SK-N-SH (cell line): ENCODE results near the gene GTF3C1.

Source experiments
- CHD2 ChIP-seq: fragments of 150-350 bp; IDR thresholded peaks from 2 replicates; pipeline ENCODE4 v1.6.1; 2018; ENCODE audit warnings: low read length; ENCODE audit not compliant: partially characterized antibody
- POLR2AphosphoS5 ChIP-seq: IDR thresholded peaks from 2 replicates; pipeline ENCODE4 v1.6.1; 2012; ENCODE audit warnings: low read depth, low read length
- RFX5 ChIP-seq: IDR thresholded peaks from 2 replicates; pipeline ENCODE4 v1.6.1; 2012; ENCODE audit warnings: mild to moderate bottlenecking, improper control_type of control experiment, low read length
- TCF12 ChIP-seq: IDR thresholded peaks from 2 replicates; pipeline ENCODE4 v1.4.0; 2012
- TF ChIP-seq, protein P1 (sequence below): fragments of 200-600 bp; sonication (generic); IDR thresholded peaks from 2 replicates; pipeline ENCODE4 v1.6.1; 2017; ENCODE audit warnings: antibody characterized with exemption, mild to moderate bottlenecking, moderate library complexity
- TF ChIP-seq, protein P2 (sequence below): IDR thresholded peaks from 2 replicates; pipeline ENCODE4 v1.4.0; 2012; ENCODE audit warnings: low read depth

DNA sequence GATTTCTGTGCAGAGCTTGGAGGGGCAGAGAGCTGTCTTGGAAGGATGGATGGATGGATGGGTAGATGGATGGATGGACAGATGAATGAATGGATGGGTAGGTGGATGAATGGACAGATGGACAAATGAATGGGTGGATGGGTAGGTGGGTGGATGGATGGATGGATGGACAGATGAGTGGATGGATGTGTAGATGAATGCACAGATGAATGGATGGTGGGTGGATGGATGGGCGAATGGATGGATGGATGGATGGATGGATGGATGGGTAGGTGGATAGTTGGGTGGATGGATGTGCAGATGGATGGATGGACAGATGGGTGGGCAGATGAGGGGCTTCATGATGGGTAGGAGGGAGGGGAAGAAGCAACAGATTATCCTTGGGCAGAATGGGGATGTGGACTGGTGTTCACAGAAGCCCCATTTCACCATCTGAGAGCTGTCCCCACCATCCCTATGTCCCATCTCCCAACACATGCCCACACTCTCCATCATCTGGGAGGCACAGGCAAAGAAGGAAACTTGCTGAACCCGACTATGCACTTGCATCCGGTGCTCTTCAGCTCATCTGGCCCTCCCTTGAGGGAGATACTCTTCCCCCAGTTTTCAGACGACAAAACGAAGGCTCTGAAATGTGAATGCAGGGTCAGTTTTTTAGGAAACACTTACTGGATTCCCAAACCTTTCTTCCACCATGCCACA, 90.6 kb downstream of the GTF3C1 start:
- TF ChIP-seq TCF12 (no peak), CHD2 (no peak), RFX5 (no peak), POLR2AphosphoS5 (no peak)
- TF ChIP-seq, protein P1, sequence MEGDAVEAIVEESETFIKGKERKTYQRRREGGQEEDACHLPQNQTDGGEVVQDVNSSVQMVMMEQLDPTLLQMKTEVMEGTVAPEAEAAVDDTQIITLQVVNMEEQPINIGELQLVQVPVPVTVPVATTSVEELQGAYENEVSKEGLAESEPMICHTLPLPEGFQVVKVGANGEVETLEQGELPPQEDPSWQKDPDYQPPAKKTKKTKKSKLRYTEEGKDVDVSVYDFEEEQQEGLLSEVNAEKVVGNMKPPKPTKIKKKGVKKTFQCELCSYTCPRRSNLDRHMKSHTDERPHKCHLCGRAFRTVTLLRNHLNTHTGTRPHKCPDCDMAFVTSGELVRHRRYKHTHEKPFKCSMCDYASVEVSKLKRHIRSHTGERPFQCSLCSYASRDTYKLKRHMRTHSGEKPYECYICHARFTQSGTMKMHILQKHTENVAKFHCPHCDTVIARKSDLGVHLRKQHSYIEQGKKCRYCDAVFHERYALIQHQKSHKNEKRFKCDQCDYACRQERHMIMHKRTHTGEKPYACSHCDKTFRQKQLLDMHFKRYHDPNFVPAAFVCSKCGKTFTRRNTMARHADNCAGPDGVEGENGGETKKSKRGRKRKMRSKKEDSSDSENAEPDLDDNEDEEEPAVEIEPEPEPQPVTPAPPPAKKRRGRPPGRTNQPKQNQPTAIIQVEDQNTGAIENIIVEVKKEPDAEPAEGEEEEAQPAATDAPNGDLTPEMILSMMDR, result no peak
- TF ChIP-seq, protein P2, sequence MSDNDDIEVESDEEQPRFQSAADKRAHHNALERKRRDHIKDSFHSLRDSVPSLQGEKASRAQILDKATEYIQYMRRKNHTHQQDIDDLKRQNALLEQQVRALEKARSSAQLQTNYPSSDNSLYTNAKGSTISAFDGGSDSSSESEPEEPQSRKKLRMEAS, result no peak
